Right ventricle myocardium inferior (tissue), 1 donor: ENCODE data around the gene ST8SIA4. TPM values are rescaled to one million over a fixed set of nuclear protein-coding genes. Genes with fewer than 3 reads are reported as not detected.
A peak's percentile ranks its signal among the peaks of the same experiment; 100 is the strongest.
"Not testable (repeated sequence)": the region's sequence is repeated elsewhere in the genome, so short reads cannot be mapped to it uniquely, and the experiment has no call there.

Experiments used
- ATAC-seq: fragments of 200-7000 bp; cut with Tn5 transposase; one replicate; pipeline ENCODE4 v1.9.1; 2020; ENCODE audit warnings: mild to moderate bottlenecking, moderate library complexity
- DNase-seq: peaks from one replicate; pipeline ENCODE4 v3.0.0; 2021; ENCODE audit errors: missing footprints
- intact Hi-C: fragments of 100-400 bp; cut with DNase I; formaldehyde crosslinking; loops from one replicate; pipeline ENCODE4 v1.11.0; 2022
- total RNA-seq: library from RNA; stranded (reverse); fragmentation: NEBNext Ultra II Directional; extraction: Animal tissue kit (Norgen Biotek cat#: 25700); gene quantifications from one replicate; pipeline ENCODE4 v1.2.1, GENCODE V29; 2021
- donor health status: DM: no; HTN: yes; CAD: no; lungs with severe emphysema.

ST8SIA4 gene
- total RNA-seq, 1 donor from 2014 or later, result 3.4 TPM

GRCh38 chr5:100794218-100794617 is 108.9 kb downstream of the ST8SIA4 start:
- no peak for DNase-seq
- ATAC-seq, result no peak
- intact Hi-C loops, result no loop called here

GRCh38 chr5:100792781-100793180 is 110.3 kb downstream of the ST8SIA4 start:
- intact Hi-C loops, result no loop called here
- ATAC-seq, result no peak
- no peak for DNase-seq

- no peak for ATAC-seq
Measured at GRCh38 chr5:100791391-100791790, 111.7 kb downstream of the ST8SIA4 start.

GRCh38 chr5:100790951-100791350 is 112.1 kb downstream of the ST8SIA4 start:
- intact Hi-C loops, result no loop called here
- DNase-seq, result no peak
- no peak for ATAC-seq

More at GRCh38 chr5:100791391-100791790, 111.7 kb downstream of the ST8SIA4 start:
- no peak for DNase-seq
- intact Hi-C loops, result no loop called here

GRCh38 chr5:100790170-100790665 is 112.9 kb downstream of the ST8SIA4 start:
- DNase-seq (no peak), ATAC-seq (no peak)
- intact Hi-C loops, result no loop called here

- intact Hi-C loops, result loop anchor here (5.0 kb wide), 1 partner anchor 113 kb away; the partner anchor contains the start of gene ST8SIA4
- no peak for ATAC-seq
- no peak for DNase-seq
Measured at GRCh38 chr5:100789694-100790093, 113.4 kb downstream of the ST8SIA4 start.

GRCh38 chr5:100788417-100788816 is 114.7 kb downstream of the ST8SIA4 start:
- ATAC-seq (no peak), DNase-seq (no peak)
- intact Hi-C loops, result loop anchor here (5.0 kb wide), 1 partner anchor 114 kb away; the partner anchor contains the start of gene ST8SIA4

- ATAC-seq, result no peak
- intact Hi-C loops, result loop anchor here (5.0 kb wide), 1 partner anchor 115 kb away; the partner anchor contains the start of gene ST8SIA4
- DNase-seq, result no peak
Measured at GRCh38 chr5:100787648-100788047, 115.4 kb downstream of the ST8SIA4 start.

GRCh38 chr5:100785536-100785935 is 117.5 kb downstream of the ST8SIA4 start:
- DNase-seq, result peak; percentile 47
- not testable (repeated sequence) for ATAC-seq
- intact Hi-C loops, result loop anchor here (5.0 kb wide), 1 partner anchor 117 kb away; the partner anchor contains the start of gene ST8SIA4

- intact Hi-C loops, result no loop called here
- ATAC-seq (no peak), DNase-seq (no peak)
Measured at GRCh38 chr5:100780376-100780870, 122.7 kb downstream of the ST8SIA4 start.

- peak; percentile 60 for DNase-seq
- intact Hi-C loops, result no loop called here
Measured at GRCh38 chr5:100779669-100780375, 123.3 kb downstream of the ST8SIA4 start.

GRCh38 chr5:100777680-100778300 is 125.3 kb downstream of the ST8SIA4 start:
- no peak for DNase-seq
- peak; percentile 20 for ATAC-seq
- intact Hi-C loops, result no loop called here

More at GRCh38 chr5:100779669-100780375, 123.3 kb downstream of the ST8SIA4 start:
- ATAC-seq, result peak; percentile 64

GRCh38 chr5:100775533-100775855 is 127.6 kb downstream of the ST8SIA4 start:
- DNase-seq, result no peak
- intact Hi-C loops, result no loop called here

GRCh38 chr5:100772548-100772947 is 130.5 kb downstream of the ST8SIA4 start:
- DNase-seq (no peak), ATAC-seq (no peak)
- intact Hi-C loops, result no loop called here

More at GRCh38 chr5:100775533-100775855, 127.6 kb downstream of the ST8SIA4 start:
- ATAC-seq, result no peak

GRCh38 chr5:100772006-100772405 is 131.1 kb downstream of the ST8SIA4 start:
- intact Hi-C loops, result no loop called here
- DNase-seq, result no peak

GRCh38 chr5:100771181-100771580 is 131.9 kb downstream of the ST8SIA4 start:
- ATAC-seq (no peak), DNase-seq (no peak)

More at GRCh38 chr5:100772006-100772405, 131.1 kb downstream of the ST8SIA4 start:
- ATAC-seq, result no peak

GRCh38 chr5:100768221-100768620 is 134.9 kb downstream of the ST8SIA4 start:
- no peak for DNase-seq
- intact Hi-C loops, result no loop called here
- ATAC-seq, result no peak

More at GRCh38 chr5:100771181-100771580, 131.9 kb downstream of the ST8SIA4 start:
- intact Hi-C loops, result no loop called here

GRCh38 chr5:100762995-100763394 is 140.1 kb downstream of the ST8SIA4 start:
- intact Hi-C loops, result no loop called here
- ATAC-seq (no peak), DNase-seq (no peak)

- DNase-seq, result no peak
- intact Hi-C loops, result no loop called here
- no peak for ATAC-seq
Measured at GRCh38 chr5:100762108-100762507, 141.0 kb downstream of the ST8SIA4 start.

GRCh38 chr5:100761192-100761591 is 141.9 kb downstream of the ST8SIA4 start:
- intact Hi-C loops, result no loop called here
- no peak for DNase-seq
- no peak for ATAC-seq
